ENCODE measurements around the gene MPIG6B.

DNA sequence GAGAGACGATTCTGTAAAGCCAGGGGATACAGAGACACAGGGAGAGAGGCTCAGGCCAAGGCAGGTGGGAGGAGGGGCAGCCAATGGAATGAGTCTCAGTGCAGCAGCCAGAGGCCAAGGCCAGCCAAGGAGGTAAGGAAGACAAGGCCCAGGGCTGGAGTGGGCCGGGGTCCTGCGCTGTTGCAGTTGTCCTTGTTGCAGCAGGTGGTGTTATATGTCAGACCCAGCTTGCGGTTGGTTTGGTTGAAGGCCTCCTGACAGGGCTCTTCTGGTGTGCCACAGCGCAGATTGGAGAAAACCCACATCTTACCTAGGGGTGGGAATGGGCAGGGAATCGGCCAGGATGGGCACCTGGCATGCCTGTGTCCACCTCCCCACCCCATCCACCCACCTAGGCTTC lies 4.2 kb upstream of the MPIG6B start:
- TF ChIP-seq, protein P1, sequence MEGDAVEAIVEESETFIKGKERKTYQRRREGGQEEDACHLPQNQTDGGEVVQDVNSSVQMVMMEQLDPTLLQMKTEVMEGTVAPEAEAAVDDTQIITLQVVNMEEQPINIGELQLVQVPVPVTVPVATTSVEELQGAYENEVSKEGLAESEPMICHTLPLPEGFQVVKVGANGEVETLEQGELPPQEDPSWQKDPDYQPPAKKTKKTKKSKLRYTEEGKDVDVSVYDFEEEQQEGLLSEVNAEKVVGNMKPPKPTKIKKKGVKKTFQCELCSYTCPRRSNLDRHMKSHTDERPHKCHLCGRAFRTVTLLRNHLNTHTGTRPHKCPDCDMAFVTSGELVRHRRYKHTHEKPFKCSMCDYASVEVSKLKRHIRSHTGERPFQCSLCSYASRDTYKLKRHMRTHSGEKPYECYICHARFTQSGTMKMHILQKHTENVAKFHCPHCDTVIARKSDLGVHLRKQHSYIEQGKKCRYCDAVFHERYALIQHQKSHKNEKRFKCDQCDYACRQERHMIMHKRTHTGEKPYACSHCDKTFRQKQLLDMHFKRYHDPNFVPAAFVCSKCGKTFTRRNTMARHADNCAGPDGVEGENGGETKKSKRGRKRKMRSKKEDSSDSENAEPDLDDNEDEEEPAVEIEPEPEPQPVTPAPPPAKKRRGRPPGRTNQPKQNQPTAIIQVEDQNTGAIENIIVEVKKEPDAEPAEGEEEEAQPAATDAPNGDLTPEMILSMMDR (IDR thresholded peaks at IDR 0.05; ENCODE audit: low read depth, low read length): no peak
- no peak for TF ChIP-seq POLR2A (IDR thresholded peaks at IDR 0.05; ENCODE audit: extremely low read depth, insufficient read length)
- TF ChIP-seq, protein P2, sequence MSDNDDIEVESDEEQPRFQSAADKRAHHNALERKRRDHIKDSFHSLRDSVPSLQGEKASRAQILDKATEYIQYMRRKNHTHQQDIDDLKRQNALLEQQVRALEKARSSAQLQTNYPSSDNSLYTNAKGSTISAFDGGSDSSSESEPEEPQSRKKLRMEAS (IDR thresholded peaks at IDR 0.05; ENCODE audit: low read depth, low read length): no peak
- no peak for TF ChIP-seq MYC (IDR thresholded peaks at IDR 0.05; ENCODE audit: low read depth, low read length)

Measured in NB4 (cell line).